ENCODE data around the gene SLC35E2B. TPM values are rescaled to one million over a fixed set of nuclear protein-coding genes. Genes with fewer than 3 reads are reported as not detected.

SLC35E2B gene
- total RNA-seq, 2 experiments from 2014 or later: 39.6 to 40.7 TPM

DNA sequence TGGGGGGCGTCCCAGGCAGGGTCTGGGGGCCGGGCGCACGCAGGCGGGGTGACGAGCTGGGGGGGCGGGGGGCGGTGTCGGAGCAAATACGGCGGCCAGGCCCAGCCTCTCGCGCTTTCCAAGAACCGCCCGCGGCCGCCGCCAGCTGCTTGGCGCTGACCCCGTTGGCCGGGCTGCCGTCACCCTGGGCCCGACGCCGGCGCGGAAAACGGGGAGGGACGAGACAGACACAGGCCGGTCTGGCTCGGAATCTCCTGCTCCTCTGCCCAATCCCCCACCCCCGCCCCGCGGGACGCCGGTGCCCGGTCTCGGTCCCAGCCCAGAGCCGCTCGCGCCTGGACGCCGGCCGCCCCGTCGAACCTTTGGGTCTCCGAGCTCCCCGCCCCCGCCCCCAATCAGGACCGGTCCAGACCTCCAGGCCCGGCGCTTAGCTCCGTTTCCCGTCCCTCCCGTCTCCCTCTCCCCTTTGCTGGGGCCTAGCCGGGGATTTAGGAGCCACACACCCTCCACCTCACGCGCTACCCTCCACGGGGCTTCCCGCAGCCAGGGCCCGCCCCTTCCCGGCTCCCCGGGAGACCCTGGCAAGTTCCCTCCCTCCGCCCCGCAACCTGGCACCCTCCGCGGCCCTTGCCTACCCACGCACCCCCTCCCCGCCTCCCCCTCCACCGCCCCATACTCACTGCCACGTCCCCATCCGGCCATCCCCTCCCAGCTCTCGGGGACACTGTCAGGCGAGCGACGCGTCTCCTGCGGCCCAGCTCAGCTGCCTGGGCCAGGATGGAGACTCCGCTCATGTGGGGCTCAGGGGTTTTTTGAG, 61.4 kb downstream of the SLC35E2B start:
- no peak for DNase-seq
- peak overlapping the region; percentile 40 for H3K4me3 Mint-ChIP-seq

DNA sequence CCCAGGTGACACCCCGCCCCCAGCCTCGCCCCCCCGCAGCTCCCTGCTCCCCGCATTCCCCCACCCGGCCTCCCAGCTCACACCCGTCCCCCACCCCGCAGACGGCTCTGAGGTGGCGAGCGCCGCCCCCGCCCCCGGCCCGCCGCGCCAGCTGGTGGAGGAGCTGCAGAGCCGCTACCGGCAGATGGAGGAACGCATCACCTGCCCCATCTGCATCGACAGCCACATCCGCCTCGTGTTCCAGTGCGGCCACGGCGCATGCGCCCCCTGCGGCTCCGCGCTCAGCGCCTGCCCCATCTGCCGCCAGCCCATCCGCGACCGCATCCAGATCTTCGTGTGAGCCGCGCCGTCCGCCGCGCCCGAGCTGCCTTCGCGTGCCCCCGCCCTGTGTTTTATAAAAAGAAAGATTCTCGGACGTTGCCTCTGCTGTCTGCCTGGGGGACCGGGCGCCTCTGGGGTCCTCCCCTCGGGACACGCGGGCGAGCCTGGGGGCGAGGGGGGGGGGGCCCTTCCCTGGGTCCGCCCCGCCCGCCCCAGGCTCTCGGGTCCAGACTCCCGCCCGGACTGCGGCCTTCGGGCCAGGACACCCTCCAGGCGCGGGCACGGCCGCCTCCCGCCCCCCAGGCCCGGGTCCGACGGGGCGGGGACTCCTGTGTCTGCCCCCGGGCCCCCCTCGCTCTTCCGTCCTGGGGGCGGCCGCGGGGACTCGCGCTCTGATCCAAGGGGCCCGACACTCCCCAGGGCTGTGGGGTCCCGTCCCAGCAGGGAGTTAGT, 62.2 kb downstream of the SLC35E2B start:
- Mint-ChIP-seq H3K4me1 (ENCODE audit: low read depth) (peaks cover 9% of the 10 kb centered on the region), H3K27me3 (ENCODE audit: low read depth) (peaks cover 4% of the 10 kb centered on the region), H3K27ac (peak overlapping the region; percentile 97), H3K9me3 (ENCODE audit: insufficient read depth) (no peaks in the 10 kb centered on the region), H3K36me3 (ENCODE audit: low read depth) (peaks cover 2% of the 10 kb centered on the region), H3K4me3 (peak overlapping the region; percentile 76)
- ChIA-PET CTCF (interaction anchor here (0.7 to 2.9 kb wide), 6 partner anchors 11 to 276 kb away, joined by 3 to 21 read pairs (median 4); partner anchors contain the start of gene MIB2), POLR2A (interaction anchor here (1.1 to 1.9 kb wide), 3 partner anchors 36 to 94 kb away, joined by 4 to 10 read pairs (median 5); partner anchors contain the start of gene CDK11A)
- DNase-seq (peak; percentile 96), ATAC-seq (peak; percentile 77)

More for the DNA sequence above, 61.4 kb downstream of the SLC35E2B start:
- Mint-ChIP-seq H3K36me3 (ENCODE audit: low read depth) (peaks cover 2% of the 10 kb centered on the region), H3K27me3 (ENCODE audit: low read depth) (peaks cover 4% of the 10 kb centered on the region), H3K9me3 (ENCODE audit: insufficient read depth) (no peaks in the 10 kb centered on the region), H3K27ac (peak overlapping the region; percentile 76), H3K4me1 (ENCODE audit: low read depth) (peaks cover 9% of the 10 kb centered on the region)
- ChIA-PET CTCF (interaction anchor here (0.7 to 2.2 kb wide), 5 partner anchors 12 to 275 kb away, joined by 3 to 6 read pairs (median 4); no protein-coding TSS in a partner anchor), POLR2A (no interaction called here)
- no peak for ATAC-seq

DNA sequence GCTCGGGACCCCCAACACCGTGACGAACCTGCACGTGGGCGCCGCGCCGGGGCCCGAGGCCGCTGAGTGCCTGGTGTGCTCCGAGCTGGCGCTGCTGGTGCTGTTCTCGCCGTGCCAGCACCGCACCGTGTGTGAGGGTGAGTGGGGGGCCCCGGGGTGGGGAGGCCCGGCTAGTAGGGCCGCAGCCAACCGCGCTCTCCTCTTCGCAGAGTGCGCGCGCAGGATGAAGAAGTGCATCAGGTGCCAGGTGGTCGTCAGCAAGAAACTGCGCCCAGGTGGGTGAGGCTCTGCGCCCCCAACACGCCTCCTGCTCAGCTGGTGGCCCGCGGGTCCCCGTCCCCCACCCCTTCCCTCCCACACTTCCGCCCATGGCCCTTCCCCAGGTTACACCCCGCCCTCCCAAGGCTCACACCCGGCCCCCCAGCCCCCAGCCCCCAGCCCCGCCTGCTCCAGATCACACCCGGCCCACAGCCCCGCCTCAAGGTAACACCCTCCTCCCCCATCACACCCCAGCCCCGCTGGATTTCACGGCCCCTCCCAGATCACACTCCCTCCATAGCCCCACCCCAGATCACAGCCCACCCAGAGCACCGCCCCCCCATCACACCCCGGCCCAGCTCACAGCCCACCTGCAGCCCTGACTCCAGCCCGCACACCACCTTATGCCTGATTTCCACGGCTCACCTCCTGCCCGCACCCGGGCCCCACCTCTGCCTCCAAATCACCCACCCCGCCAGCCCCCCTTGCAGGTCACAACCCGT, 63.0 kb downstream of the SLC35E2B start:
- Mint-ChIP-seq H3K4me1 (ENCODE audit: low read depth) (peaks cover 9% of the 10 kb centered on the region), H3K4me3 (peak overlapping the region; percentile 67), H3K27ac (peak overlapping the region; percentile 88), H3K27me3 (ENCODE audit: low read depth) (peaks cover 4% of the 10 kb centered on the region), H3K36me3 (ENCODE audit: low read depth) (peaks cover 2% of the 10 kb centered on the region), H3K9me3 (ENCODE audit: insufficient read depth) (no peaks in the 10 kb centered on the region)
- ChIA-PET CTCF (interaction anchor here (1.0 to 2.9 kb wide), 6 partner anchors 10 to 276 kb away, joined by 3 to 21 read pairs (median 5); partner anchors contain the start of gene MIB2), POLR2A (interaction anchor here (0.6 to 1.9 kb wide), 7 partner anchors 14 to 95 kb away, joined by 3 to 10 read pairs (median 4); partner anchors contain the start of genes CDK11A and MIB2)
- DNase-seq: peak; percentile 85
- peak; percentile 45 for ATAC-seq

GRCh38 chr1:1628754-1629429, 63.7 kb downstream of the SLC35E2B start:
- DNase-seq: peak; percentile 68
- POLR2A ChIA-PET: interaction anchor here (0.6 to 1.9 kb wide), 8 partner anchors 13 to 612 kb away, joined by 3 to 10 read pairs (median 3); partner anchors contain the start of genes CDK11A and MIB2
- peaks cover 9% of the 10 kb centered on the region for H3K4me1 Mint-ChIP-seq (ENCODE audit: low read depth)
- H3K27me3 Mint-ChIP-seq (ENCODE audit: low read depth): peaks cover 4% of the 10 kb centered on the region
- H3K4me3 Mint-ChIP-seq: peak overlapping the region; percentile 46
- CTCF ChIA-PET: interaction anchor here (0.7 to 2.9 kb wide), 6 partner anchors 10 to 578 kb away, joined by 3 to 21 read pairs (median 4); partner anchors contain the start of gene MIB2
- H3K27ac Mint-ChIP-seq: no peak overlapping the region
- H3K36me3 Mint-ChIP-seq (ENCODE audit: low read depth): peaks cover 2% of the 10 kb centered on the region
- peak; percentile 28 for ATAC-seq
- no peaks in the 10 kb centered on the region for H3K9me3 Mint-ChIP-seq (ENCODE audit: insufficient read depth)

GRCh38 chr1:1627829-1628753, 64.5 kb downstream of the SLC35E2B start:
- DNase-seq: no peak
- no peak for ATAC-seq
- Mint-ChIP-seq H3K9me3 (ENCODE audit: insufficient read depth) (no peaks in the 10 kb centered on the region), H3K36me3 (ENCODE audit: low read depth) (peaks cover 2% of the 10 kb centered on the region), H3K27ac (peak overlapping the region; percentile 25), H3K27me3 (ENCODE audit: low read depth) (peaks cover 4% of the 10 kb centered on the region), H3K4me1 (ENCODE audit: low read depth) (peaks cover 9% of the 10 kb centered on the region), H3K4me3 (peak overlapping the region; percentile 46)
- ChIA-PET POLR2A (interaction anchor here (0.6 to 1.9 kb wide), 6 partner anchors 13 to 613 kb away, joined by 3 to 10 read pairs (median 3); partner anchors contain the start of gene MIB2), CTCF (interaction anchor here (0.7 to 2.9 kb wide), 5 partner anchors 13 to 578 kb away, joined by 3 to 21 read pairs (median 4); partner anchors contain the start of gene MIB2)

DNA sequence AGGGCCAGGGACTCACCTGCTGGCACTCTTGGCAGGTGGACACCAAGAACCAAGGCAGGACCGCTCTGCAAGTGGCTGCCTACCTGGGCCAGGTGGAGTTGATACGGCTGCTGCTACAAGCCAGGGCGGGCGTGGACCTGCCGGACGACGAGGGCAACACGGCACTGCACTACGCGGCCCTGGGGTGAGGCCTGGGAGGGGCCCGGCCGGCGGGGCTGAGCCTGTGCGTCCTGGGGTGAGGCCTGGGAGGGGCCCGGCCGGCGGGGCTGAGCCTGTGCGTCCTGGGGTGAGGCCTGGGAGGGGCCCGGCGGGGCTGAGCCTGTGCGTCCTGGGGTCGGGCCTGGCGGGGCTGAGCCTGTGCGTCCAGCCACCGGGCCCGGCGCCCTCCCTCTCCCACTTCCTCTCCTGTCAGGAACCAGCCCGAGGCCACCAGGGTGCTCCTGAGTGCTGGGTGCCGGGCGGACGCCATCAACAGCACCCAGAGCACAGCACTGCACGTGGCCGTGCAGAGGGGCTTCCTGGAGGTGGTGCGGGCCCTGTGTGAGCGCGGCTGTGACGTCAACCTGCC, 65.2 kb downstream of the SLC35E2B start:
- H3K4me3 Mint-ChIP-seq: no peak overlapping the region
- no peak for DNase-seq
- H3K27me3 Mint-ChIP-seq (ENCODE audit: low read depth): peaks cover 4% of the 10 kb centered on the region
- peaks cover 2% of the 10 kb centered on the region for H3K36me3 Mint-ChIP-seq (ENCODE audit: low read depth)
- peaks cover 9% of the 10 kb centered on the region for H3K4me1 Mint-ChIP-seq (ENCODE audit: low read depth)
- POLR2A ChIA-PET: interaction anchor here (1.9 kb wide), 1 partner anchor 12 kb away, joined by 7 read pairs; the partner anchor contains the start of gene MIB2
- no peaks in the 10 kb centered on the region for H3K9me3 Mint-ChIP-seq (ENCODE audit: insufficient read depth)
- no peak overlapping the region for H3K27ac Mint-ChIP-seq
- no peak for ATAC-seq
- CTCF ChIA-PET: interaction anchor here (2.9 kb wide), 1 partner anchor 13 kb away, joined by 21 read pairs; the partner anchor contains the start of gene MIB2

- Mint-ChIP-seq H3K9me3 (ENCODE audit: insufficient read depth) (no peaks in the 10 kb centered on the region), H3K27ac (no peak overlapping the region), H3K4me3 (no peak overlapping the region), H3K4me1 (ENCODE audit: low read depth) (peaks cover 8% of the 10 kb centered on the region), H3K36me3 (ENCODE audit: low read depth) (peaks cover 2% of the 10 kb centered on the region), H3K27me3 (ENCODE audit: low read depth) (peaks cover 3% of the 10 kb centered on the region)
- no peak for ATAC-seq
- ChIA-PET CTCF (no interaction called here), POLR2A (interaction anchor here (1.2 kb wide), 1 partner anchor 11 kb away, joined by 3 read pairs; the partner anchor contains the start of gene MIB2)
- DNase-seq: no peak
Observed at GRCh38 chr1:1626207-1627141, 66.1 kb downstream of the SLC35E2B start.

DNA sequence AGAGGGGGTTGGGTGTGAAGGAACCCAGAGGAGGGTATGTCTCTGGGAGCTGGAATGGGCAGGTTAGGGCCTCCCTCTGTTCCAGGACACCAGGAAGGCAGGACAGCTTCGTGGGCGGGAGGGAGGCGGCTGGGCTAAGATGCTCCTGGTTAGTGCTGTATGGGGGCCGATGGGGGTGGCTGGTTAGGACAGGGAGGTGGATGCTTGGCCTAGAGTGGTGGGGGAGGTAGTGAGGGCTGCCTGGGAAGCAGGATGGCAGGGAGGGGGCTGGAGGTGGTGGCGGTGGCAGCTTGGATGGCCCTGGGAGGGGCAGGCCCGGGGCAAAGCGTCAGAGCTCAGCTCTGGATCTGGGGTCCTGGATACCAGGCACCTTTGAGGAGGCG, 66.8 kb downstream of the SLC35E2B start:
- Mint-ChIP-seq H3K9me3 (ENCODE audit: insufficient read depth) (no peaks in the 10 kb centered on the region), H3K27me3 (ENCODE audit: low read depth) (peaks cover 2% of the 10 kb centered on the region), H3K27ac (peak overlapping the region; percentile 30), H3K4me1 (ENCODE audit: low read depth) (peaks cover 7% of the 10 kb centered on the region), H3K36me3 (ENCODE audit: low read depth) (peaks cover 2% of the 10 kb centered on the region), H3K4me3 (no peak overlapping the region)
- ATAC-seq: no peak
- ChIA-PET CTCF (no interaction called here), POLR2A (interaction anchor here (1.2 kb wide), 1 partner anchor 10 kb away, joined by 3 read pairs; the partner anchor contains the start of gene MIB2)
- no peak for DNase-seq

- Mint-ChIP-seq H3K9me3 (ENCODE audit: insufficient read depth) (no peaks in the 10 kb centered on the region), H3K27me3 (ENCODE audit: low read depth) (peaks cover 2% of the 10 kb centered on the region), H3K36me3 (ENCODE audit: low read depth) (peaks cover 2% of the 10 kb centered on the region), H3K27ac (no peak overlapping the region), H3K4me3 (no peak overlapping the region), H3K4me1 (ENCODE audit: low read depth) (peaks cover 7% of the 10 kb centered on the region)
- DNase-seq (no peak), ATAC-seq (no peak)
- ChIA-PET CTCF (no interaction called here), POLR2A (no interaction called here)
Observed at GRCh38 chr1:1625404-1625775, 67.2 kb downstream of the SLC35E2B start.

All from activated CD8-positive, alpha-beta T cell treated with anti-CD3 and anti-CD28 coated beads, Interleukin-2, amount 10 ng/mL, durations not matched to agents 7 days and 5 days (primary cell).